ENCODE measurements around the gene TANGO2. TPM values are rescaled to one million over a fixed set of nuclear protein-coding genes. Genes with fewer than 3 reads are reported as not detected.

TANGO2 gene
- total and polyA plus RNA-seq, 2 of the 8 experiments (the other 6 are each of a cell fraction or from before 2014, with no cell fraction given): 10.1 to 18.4 TPM

GRCh38 chr22:20043997-20044342, 23.1 kb downstream of the TANGO2 start:
- H3K27ac ChIP-seq (ENCODE audit: low read depth, low read length): no peak overlapping the region
- H3K23me2 ChIP-seq (ENCODE audit: low read depth, low read length): no peaks in the 10 kb centered on the region
- no peaks in the 10 kb centered on the region for H3K4me1 ChIP-seq (replicated peaks in 1 of 4; ENCODE audit: control insufficient read depth in 3 of 4, insufficient read depth in 4 of 4, low read length in 3 of 4)
- H3K56ac ChIP-seq (replicated peaks; ENCODE audit: insufficient read length, low read depth, low read length): no peak overlapping the region
- no peak overlapping the region for H2BK120ac ChIP-seq (replicated peaks; ENCODE audit: low read depth, low read length)
- no peak overlapping the region for H2BK15ac ChIP-seq (ENCODE audit: low read length)
- FAIRE-seq (no peak), DNase-seq (ENCODE audit: low read depth in 1 of 2, low spot score in 2 of 2) (no peak)
- 97% methylated on average over 7 of the region's 7 CpGs; no CpG with 5 or more reads in 1 of the 2 experiments for WGBS, 2 experiments (ENCODE audit: extremely low coverage in 1 of 2, insufficient coverage in 1 of 2, insufficient read length in 1 of 2, insufficient replicate concordance in 2 of 2, low coverage in 1 of 2, low lambda C conversion rate in 2 of 2, missing lambda C conversion rate in 1 of 2)
- no peaks in the 10 kb centered on the region for H3K36me3 ChIP-seq (ENCODE audit: control insufficient read depth in 2 of 4, insufficient read depth in 4 of 4, low read length in 3 of 4)
- H3K79me2 ChIP-seq (ENCODE audit: control insufficient read depth in 1 of 2, insufficient read depth in 2 of 2, low read length in 2 of 2): no peaks in the 10 kb centered on the region
- H3K27me3 ChIP-seq (replicated peaks in 1 of 4; ENCODE audit: control insufficient read depth in 3 of 4, extremely low read depth in 1 of 4, insufficient read depth in 3 of 4, low read length in 3 of 4): no peaks in the 10 kb centered on the region
- no peaks in the 10 kb centered on the region for H3K9me3 ChIP-seq (ENCODE audit: insufficient read depth in 2 of 2, low read depth in 1 of 2, low read length in 1 of 2)
- H2BK20ac ChIP-seq (ENCODE audit: low read length): no peak overlapping the region
- no peak overlapping the region for H2AFZ ChIP-seq (ENCODE audit: low read length)
- no peak overlapping the region for H3K4ac ChIP-seq (replicated peaks; ENCODE audit: insufficient read length, low read depth, low read length)
- H4K20me1 ChIP-seq (replicated peaks in 1 of 2; ENCODE audit: control insufficient read depth in 1 of 2, insufficient read depth in 2 of 2, low read length in 2 of 2): peaks cover 0 to 5% of the 10 kb centered on the region in 2 experiments
- no peaks in the 10 kb centered on the region for H3K79me1 ChIP-seq (ENCODE audit: low read depth, low read length)
- no peak overlapping the region for H4K91ac ChIP-seq (replicated peaks; ENCODE audit: insufficient read length, low read length)
- no peak overlapping the region for H2AK5ac ChIP-seq (ENCODE audit: low read depth, low read length)
- no peak overlapping the region for H2BK12ac ChIP-seq (ENCODE audit: low read depth, low read length)
- no peak overlapping the region for H3K14ac ChIP-seq (ENCODE audit: insufficient read length)
- POLR2A ChIA-PET (ENCODE audit: partially characterized antibody): interaction anchor here (1.1 kb wide), 1 partner anchor 36 kb away, joined by 3 read pairs; the partner anchor contains the start of gene DGCR8
- no peak overlapping the region for H3K9ac ChIP-seq (replicated peaks in 1 of 4; ENCODE audit: extremely low read depth in 1 of 4, low read depth in 3 of 4, low read length in 3 of 4)
- no peak overlapping the region for H4K5ac ChIP-seq (ENCODE audit: insufficient read length, low read depth, low read length)
- no peak overlapping the region for H3K4me3 ChIP-seq (ENCODE audit: extremely low read depth in 1 of 4, insufficient read depth in 2 of 4, low read depth in 3 of 4, low read length in 4 of 4)
- TF ChIP-seq CTBP2 (IDR thresholded peaks at IDR 0.05; ENCODE audit: borderline replicate concordance, insufficient read depth, insufficient read length, low read length) (no peak), BACH1 (IDR thresholded peaks at IDR 0.05; ENCODE audit: low read length) (no peak), NRF1 (IDR thresholded peaks at IDR 0.05; ENCODE audit: low read depth, low read length) (no peak), SP2 (IDR thresholded peaks at IDR 0.05; ENCODE audit: low read length) (no peak)
- TF ChIP-seq, protein P1, sequence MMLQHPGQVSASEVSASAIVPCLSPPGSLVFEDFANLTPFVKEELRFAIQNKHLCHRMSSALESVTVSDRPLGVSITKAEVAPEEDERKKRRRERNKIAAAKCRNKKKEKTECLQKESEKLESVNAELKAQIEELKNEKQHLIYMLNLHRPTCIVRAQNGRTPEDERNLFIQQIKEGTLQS (IDR thresholded peaks at IDR 0.05; ENCODE audit: insufficient read depth, low read depth, low read length): no peak
- no peak overlapping the region for H2BK5ac ChIP-seq (ENCODE audit: low read depth, low read length)
- CTCF ChIA-PET (ENCODE audit: partially characterized antibody): interaction anchor here (0.6 kb wide), 1 partner anchor 19 kb away, joined by 3 read pairs; no protein-coding TSS in a partner anchor
- H3K23ac ChIP-seq (ENCODE audit: insufficient read length): no peak overlapping the region
- H3K4me2 ChIP-seq (ENCODE audit: insufficient read depth in 1 of 2, low read depth in 2 of 2, low read length in 2 of 2): no peak overlapping the region
- no peak overlapping the region; the same call in 1 of the 2 replicates for H4K8ac ChIP-seq (ENCODE audit: extremely low read depth, insufficient read depth, low read length)
- no peak overlapping the region for H3K18ac ChIP-seq (ENCODE audit: extremely low read depth, low read length)

Data from H1 (cell line).